Panc1 (cell line): Measurements from ENCODE around the gene MFSD2A.

ENCODE experiments used
- CTCF ChIP-seq: fragments of 450-650 bp; IDR thresholded peaks from 2 replicates; pipeline ENCODE4 v1.5.1; 2017; ENCODE audit warnings: mild to moderate bottlenecking
- POLR2AphosphoS5 ChIP-seq: IDR thresholded peaks from 2 replicates; pipeline ENCODE4 v1.6.1; 2012; ENCODE audit warnings: mild to moderate bottlenecking, low read depth, low read length, moderate library complexity
- SIN3A ChIP-seq: IDR thresholded peaks from 2 replicates; pipeline ENCODE4 v1.6.1; 2012; ENCODE audit warnings: low read depth, mild to moderate bottlenecking, low read length, moderate library complexity, borderline replicate concordance; ENCODE audit not compliant: insufficient read depth

- TF ChIP-seq CTCF: no peak
- TF ChIP-seq POLR2AphosphoS5: no peak
- TF ChIP-seq SIN3A: no peak
Observed at GRCh38 chr1:39976732-39977131, 21.8 kb downstream of the MFSD2A start.
